Measurements from ENCODE around the gene FGF5.
"Not testable (repeated sequence)": the region's sequence is repeated elsewhere in the genome, so short reads cannot be mapped to it uniquely, and the experiment has no call there.

FGF5 gene

DNA sequence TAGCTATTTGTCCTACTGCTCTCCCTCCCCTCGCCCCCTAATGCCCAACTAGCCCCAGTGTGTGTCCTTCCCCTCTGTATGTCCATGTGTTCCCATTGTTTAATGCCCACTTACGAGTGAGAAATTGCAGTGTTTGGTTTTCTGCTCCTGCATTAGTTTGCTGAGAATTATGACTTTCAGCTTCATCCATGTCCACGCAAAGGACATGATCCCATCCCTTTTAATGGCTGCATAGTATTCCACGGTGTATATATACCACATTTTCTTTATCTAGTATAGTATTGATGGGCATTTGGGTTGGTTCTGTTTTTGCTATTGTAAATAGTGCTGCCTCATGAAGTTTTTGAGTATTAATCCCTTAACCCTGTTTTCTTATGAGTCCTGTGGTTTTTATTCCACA lies 35.4 kb downstream of the FGF5 start:
- DNase-seq, result no peak

DNA sequence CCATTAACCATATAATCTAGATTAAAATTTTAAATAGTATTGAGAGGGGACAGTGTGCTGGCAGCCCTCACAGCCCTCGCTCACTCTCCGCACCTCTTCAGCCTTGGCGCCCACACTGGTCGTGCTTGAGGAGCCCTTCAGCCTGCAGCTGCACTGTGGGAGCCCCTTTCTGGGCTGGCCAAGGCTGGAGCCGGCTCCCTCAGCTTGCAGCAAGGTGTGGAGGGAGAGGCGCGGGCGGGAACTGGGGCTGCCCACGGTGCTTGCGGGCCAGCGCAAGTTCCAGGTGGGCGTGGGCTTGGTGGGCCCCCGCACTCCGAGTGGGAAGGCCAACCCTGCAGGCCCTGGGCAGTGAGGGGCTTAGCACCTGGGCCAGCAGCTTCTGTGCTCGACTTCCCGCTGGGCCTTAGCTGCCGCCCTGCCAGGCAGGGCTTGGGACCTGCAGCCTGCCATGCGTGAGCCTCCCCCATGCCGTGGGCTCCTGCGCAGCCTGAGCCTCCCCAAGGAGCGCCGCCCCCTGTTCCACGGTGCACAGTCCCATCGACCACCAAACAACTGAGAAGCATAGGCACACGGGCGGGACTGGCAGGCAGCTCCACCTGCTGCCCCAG lies 36.3 kb downstream of the FGF5 start:
- DNase-seq, result no peak

DNA sequence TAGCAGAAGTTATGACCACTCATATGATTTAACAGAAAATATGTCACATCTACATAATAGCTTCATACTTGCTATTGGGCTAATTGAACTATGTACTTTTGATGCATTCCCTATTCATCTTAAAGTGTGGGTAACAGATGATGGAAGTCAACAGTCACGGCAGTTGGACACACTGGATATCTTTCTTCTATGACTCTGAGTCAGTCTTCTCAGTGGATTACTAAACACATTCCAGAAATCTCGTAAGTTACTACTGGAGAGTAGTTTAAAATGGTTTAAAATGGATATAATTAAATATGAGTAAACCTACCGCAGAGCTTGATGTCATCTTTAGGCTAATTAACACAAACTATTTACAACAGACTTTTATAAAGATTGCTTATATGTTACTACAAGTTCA lies 39.0 kb downstream of the FGF5 start:
- DNase-seq, result no peak

DNA sequence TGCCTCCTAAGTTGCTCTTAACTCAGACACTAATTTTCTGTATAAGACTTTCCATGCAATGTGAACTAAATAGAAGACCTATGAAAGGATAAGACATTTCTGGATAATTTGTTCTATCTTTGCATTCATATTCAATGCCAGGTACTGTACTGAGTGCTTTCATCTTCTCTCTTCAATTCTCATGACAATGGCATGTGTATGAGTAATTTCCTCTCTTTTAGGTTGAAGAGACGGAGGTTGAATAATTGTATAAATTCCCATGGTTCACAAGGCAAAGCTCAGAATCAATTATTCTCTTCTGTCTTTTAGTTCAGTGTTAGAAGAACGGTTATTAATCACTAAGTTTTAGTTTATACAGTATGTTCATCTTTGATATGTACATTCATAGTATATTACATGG lies 39.8 kb downstream of the FGF5 start:
- no peak for DNase-seq

DNA sequence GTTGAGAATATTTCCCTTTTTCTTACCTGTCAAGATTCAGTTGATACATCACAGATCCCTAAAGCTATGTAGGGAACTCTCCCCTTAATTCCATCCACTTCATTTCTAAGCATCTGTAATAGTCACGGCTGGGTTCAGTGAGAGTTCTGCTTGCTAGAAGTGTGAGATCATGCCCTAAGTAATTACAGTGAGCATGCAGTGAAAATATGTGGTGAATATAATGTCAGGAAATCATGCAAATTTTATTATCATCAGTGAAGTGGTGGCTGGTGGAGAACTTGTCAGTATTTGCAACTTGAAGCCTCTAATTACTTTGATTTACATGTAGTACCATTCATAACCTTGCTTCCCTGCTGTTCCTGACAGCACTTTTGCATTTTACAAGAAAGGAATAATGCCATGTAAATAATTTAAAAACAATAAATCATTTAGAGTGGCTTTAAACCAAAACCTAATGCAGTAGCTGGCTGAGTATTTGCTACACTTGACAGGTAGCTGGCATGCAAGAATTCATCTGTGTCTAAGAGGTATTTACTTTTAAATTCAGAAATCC lies 40.8 kb downstream of the FGF5 start:
- DNase-seq, result no peak

DNA sequence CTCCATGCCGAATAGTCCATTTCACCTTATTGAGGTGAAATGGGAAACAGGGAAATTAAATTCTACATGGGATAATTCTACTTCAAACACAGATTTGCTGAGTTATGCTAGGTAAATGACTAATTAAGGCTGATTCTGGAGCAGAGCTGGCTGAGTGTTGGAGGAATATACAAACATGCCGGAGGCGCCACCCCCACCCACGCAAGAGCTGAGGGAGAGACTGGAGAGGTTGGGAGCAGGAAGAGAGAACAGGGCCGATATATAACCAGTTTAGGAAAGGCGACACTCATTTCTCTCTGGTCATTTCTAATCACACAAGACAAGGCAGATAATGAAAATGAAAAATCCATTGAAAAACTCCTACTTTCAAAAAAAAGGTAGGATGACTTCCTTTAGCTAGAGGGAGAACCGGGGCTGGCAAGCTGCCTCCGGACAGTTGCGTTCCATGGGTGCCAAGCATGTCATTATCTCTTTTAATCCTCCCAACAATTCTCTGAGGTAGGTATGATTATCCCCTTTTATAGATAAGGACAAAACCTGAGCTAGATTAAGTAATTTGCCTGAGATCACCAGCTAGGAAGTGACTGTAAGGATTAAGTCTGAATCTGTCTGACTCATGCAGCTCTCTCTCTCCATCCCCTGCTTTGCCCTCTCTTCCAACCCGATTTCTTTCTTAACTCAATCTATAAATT lies 41.5 kb downstream of the FGF5 start:
- no peak for DNase-seq

DNA sequence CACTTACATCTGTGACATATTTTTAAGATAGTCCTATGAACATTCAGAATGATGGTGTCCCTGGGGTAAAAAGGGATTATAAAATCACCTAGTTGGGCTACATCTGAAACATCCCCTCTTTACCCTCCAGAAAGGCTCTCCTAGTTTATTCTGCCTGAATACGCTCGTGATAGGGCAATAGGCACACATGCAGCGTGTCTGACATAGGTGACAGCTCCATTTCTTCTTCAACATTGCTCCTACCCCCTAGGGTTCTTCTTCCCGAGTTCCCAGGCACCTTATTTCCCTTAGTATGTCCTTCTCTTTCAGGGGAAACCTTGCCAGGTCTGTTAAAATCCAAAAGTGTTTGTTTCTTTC lies 42.0 kb downstream of the FGF5 start:
- no peak for DNase-seq

DNA sequence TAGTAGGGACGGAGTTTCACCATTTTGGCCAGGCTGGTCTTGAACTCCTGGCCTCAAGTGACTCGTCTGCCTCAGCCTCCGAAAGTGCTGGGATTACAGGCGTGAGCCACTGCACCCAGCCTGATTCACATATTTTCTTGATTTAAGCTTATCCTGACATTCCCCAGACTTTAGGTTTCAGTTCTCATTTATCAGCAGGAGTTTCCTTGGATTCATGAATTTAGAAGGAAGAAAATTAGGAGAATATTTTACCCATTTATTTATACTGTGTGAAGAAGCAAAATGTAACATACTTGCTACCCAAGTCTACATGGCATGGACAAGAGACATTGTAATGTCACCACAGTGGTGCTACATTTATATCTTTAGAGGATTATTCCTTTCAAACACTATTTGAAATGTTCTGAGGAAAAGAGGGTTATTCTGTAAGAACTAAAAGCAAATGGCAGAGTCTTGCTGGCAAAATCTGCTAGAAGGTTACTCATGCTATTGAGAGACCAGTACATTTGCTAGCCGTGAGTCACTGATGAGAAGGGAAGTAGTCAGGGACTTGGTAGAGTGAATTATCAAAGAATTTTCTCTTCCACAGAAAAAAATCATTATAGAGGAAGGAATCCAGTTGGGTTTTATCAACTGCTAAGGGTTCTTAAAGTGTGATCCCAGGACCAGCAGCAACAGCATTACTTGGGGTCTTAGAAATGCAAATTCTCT lies 43.0 kb downstream of the FGF5 start:
- no peak for DNase-seq

DNA sequence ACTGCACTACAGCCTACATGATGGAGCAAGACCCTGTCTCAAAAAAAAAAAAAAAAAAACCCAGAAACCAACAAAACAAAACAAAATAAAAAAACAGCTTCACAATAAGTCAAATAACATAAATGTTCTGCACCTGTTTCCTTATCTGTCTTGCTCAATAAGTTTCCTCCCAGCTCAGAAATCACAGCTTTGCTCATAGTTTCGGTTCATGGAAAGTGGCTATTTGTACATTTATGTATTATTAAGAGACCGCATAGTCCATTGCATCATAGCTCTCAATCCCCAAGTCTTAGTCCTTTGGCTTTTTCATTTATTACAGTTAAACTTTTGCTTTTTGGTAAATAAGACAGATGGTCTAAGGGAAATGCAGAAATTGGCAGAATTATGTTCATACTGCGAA lies 44.7 kb downstream of the FGF5 start:
- no peak for DNase-seq

DNA sequence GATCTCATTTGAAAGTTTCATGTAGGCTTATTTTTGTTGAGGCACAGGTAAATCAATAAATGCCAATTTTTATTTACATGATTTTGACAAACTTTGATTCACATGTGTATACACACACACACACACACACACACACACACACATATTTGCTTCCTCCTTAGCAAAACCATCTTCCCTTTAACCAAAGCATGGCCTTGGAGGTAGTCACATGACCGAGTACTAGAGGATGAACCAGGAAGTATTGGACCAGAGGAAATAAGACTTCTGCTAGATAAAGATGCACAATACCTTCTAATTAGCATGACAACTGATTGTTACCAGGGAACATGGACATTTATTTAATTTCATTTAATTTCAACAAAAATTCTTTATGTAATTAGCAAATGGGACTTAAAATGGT lies 45.7 kb downstream of the FGF5 start:
- DNase-seq, result no peak

DNA sequence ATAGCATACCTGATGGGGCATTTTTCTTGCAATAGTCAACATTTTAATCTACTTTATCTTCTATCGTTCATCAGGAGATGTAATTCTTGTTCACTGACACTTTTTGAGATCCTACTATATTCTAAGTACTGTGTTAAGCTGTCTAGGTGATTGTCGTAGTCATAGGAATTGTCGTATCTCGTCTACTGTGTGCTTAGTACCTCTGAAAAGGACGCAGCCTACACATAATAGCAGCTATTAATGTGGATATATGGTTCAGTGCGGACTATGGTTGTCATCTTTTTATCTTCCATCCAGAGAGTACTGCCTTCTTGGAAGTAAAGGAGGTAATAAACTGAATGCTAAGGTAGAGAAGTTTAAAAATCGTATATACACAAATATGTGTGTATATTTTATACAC lies 47.2 kb downstream of the FGF5 start:
- no peak for DNase-seq

DNA sequence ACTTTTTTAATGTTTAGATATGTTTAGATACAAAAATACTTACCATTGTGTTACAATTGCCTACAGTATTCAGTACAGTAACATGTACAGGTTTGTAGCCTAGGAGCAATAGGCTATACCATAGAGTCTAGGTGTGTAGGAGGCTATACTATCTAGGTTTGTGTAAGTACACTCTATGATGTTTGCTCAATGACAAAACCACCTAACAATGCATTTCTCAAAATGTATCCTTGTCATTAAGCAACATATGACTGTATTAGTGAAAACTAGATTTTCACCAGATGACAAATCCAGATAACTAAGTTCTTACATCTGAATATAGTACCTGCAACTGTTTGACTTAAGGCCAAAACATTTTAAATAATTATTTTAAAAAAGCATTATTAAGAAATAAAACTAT lies 49.4 kb downstream of the FGF5 start:
- not testable (repeated sequence) for DNase-seq

DNA sequence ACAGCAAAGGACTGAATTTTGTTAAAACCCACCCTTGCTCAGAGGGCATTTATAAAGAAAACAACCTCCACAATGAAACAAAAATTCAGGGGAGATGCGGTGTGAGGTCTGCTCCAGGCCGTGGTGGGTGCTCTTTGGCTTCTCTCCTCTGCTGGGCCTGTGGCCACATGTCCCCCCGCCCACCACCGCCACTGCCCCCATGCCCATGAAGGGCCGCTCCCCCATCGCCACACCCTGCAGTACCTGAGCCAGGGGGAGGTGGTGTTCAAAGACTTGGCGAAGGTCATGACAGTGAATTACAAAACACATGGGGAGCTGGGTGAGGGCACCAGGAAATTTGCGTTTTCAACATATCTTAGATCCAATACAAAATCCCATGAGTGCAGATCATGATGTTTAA lies 54.9 kb downstream of the FGF5 start:
- DNase-seq, result no peak

DNA sequence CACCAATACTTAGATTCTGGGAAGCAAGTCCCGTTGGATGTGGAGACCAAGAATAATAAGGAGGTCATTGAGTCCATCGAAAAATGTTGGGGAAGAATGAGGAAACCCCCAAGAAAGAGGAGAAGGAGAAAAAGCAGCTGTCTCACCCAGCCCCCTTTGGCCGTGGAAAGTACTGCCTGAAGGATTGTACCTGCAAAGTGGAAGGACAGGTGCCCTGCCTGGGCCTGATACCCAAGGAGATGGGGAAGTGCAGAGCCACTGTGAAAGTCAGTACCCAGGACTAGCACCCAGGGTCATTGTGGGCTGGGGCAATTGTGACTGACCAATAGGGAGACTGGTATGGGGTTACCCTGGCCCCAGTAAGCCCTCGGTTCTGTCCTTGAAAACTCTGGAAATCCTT lies 55.3 kb downstream of the FGF5 start:
- DNase-seq, result no peak

DNA sequence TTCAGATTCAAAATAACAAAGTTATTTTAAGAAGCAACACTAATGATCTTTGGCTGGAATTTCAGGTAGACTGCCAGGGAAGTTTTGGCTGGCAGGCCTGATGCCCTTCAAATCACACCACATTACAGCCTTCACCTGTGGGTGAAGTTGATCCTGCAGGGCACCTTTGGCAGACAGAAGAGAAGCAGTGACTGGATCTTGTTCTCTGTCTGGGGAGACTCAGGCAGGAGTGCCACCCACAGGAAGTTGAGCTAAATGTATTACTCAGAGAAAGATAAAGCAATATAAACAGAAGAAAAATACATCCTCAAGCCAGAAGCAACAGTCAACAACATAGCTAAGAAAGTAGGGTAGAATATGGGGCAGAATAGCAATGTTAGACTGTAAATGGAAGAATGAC lies 56.3 kb downstream of the FGF5 start:
- DNase-seq, result no peak

DNA sequence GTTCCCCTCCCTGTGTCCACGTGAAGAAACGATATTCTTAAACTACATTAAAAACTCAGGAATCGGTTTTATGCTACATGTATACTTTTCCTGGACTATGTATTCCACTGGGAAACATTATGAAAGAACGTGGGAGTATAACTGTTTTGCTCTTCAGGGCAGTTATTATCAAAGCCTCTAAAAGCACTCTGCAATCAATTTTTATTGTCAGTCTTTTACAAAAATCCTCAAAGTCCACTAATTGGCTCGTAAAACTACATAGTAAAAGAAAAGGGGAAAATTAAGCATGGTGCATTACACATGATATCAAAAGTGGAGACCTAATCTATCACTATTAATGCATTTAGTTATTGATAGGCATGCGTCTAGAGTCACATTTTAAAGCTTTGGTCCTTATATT lies 57.7 kb downstream of the FGF5 start:
- DNase-seq, result no peak

DNA sequence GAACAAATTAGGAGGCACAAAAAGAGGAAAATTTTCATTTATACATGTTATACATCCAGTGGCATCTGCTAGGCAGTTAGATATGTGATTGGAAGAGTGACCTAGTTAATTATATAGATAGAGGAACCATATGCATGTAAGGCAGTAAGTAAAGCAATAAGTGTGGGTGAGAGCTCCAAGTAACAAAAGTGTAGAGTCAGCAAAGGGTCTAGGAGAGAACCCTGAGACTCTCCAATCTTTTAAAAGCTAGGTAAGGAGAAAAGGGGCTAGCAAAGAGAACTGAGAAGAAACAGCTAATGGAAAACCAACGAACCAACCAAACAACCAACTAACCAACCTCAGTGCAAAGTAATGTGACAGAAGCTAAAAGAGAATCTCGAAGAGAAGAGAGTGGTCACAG lies 65.2 kb downstream of the FGF5 start:
- no peak for DNase-seq

DNA sequence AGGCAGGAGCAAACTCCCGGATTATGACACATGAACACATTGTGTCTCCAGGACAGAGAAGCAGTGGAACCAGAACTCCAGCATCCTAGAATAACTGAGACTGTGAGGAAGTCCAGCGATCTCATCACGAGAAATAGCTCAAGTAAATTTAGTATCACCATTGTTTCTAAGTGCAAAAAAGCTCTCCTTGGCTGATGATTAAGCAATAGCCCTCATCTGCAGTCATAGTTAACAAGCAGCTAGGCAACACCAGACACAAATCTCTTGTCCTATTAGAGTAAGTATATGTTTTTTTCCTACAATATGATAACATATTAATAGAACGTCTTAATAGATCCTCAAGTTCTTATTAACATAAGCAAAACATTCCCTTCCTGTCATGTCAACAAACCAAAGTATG lies 66.7 kb downstream of the FGF5 start:
- DNase-seq, result no peak

DNA sequence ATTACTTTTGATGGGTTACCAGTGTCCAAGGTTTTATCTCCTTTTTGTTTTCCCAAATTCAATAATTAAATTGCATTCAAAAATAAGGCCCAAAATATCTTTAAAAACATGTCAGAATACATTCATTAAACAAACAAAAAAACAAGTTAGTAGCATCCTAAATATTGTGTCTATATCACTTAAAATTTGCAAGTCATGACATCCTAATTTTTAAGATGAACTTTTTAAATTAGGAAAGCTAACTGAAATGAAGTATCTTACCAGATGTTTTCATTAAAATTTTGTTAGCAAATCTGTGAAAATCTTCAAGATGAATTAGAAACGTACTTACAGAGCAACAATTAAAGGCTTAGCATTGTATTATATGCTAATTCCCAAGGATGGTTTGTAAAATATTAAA lies 68.1 kb downstream of the FGF5 start:
- DNase-seq, result no peak

DNA sequence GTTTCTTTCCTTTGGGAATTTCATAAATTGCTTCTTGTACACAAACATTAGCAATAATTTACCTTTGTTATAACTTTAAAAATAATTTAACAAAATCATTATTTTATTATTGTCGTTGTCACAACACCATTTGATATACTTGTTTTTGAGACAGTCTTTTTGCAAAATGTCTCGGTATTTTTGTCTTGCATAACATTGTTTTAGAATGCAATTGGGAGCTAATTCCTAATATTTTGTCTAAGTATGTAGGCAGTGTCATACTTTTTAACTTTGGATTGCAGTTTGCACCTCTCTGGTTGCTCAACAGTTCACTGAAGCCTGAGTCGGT lies 68.7 kb downstream of the FGF5 start:
- DNase-seq, result no peak

DNA sequence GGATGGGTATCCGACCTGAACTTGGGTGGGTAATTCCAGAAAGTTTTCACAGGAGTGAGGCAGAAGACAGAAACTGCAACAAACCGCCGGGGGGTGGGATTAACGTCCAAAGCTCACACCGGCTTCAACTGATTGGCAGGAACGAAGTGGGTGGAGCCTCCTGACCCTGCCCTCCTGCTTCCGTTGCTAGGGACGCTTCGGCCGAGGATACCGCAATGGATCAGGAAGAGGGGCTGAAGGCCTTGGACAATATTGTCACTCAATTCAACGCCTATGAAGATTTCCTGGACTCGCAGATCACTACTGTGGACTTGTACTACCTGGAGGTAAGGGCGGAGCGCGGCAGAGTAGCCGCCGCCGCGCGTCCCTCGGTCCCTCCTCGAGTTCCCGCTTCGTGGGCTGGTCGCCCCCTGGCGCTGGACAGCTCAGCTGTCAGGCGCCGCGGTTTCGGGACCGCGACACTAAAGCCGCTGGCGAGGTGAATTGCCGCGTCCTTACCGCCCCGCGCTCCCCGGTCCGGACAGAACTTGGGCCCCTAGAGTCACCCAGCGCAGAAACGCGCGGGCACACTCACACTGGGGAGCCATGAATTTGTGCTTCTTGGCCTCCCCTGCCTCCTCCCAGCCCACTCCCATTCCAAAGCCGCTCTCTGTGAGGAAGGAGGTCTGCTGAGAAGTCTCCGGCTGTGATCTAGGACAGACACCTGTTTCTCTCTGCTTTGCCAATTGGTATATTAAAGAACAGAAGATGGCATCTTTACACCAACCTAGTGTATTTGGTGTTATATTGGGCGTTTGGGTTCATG lies 69.3 kb downstream of the FGF5 start, which contains the start of gene CFAP299:
Gene CFAP299 (plus strand): TSS at position 177 of the 805 bp plus-strand sequence.
- DNase-seq, result peak; percentile 2

DNA sequence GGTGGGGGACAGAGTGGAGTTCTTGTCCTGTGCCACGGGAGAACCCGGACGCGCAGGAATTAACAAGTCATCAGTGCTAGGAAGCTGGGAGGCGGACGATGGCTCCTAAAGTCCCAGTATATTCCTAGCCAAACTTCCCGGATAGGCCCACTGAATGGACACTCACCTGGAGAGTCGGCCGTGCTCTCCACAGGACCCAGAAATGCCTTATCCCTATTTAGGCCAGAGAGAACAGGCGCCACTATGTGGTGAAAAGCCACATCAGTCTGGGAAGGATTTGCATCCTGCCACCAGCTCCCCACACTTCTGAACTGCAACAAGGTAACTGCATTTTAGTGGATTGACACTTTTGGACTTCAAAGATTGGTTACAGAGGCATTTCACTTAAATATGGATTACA lies 70.1 kb downstream of the FGF5 start:
- DNase-seq, result no peak

DNA sequence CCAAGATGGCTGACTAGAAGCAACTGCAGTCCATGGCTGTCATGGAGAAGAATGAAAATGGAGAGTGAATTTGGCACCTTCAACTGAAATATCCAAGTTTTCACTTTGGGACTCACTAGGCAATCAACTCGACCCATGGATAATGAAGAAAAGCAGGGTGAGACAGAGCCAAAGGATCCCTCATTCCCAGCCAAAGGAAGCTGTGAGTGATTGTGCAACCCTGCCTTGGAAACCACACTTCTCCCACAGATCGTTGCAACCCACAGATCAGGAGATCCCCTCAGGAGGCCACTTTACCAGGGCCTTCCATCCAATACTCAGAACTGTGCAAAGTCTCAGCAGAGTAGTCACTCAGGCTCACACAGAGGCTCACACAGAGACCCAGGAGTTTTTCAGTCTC lies 73.6 kb downstream of the FGF5 start:
- DNase-seq, result no peak

Data from effector CD4-positive, alpha-beta T cell (primary cell).